Esophagus muscularis mucosa (tissue), 3 donors: Measurements from ENCODE around the gene PLAGL2.

Experiments used
- POLR2A ChIP-seq: fragments of 450-650 bp; IDR thresholded peaks from one replicate; pipeline ENCODE4 v1.6.1; 2017; ENCODE audit warnings: antibody characterized with exemption, moderate library complexity, mild to moderate bottlenecking, low read depth
- POLR2AphosphoS5 ChIP-seq, 2 donors: sonication (generic); formaldehyde crosslinking; IDR thresholded peaks; one replicate each; pipeline ENCODE4 v1.6.1; 2017; ENCODE audit warnings: antibody characterized with exemption in 2 of 2
- TF ChIP-seq, protein P1 (sequence below), 3 experiments: fragments of 200-600 bp in 2 of 3; fragments of 450-650 bp in 1 of 3; sonication (generic) in 2 of 3; IDR thresholded peaks; one replicate each; pipeline ENCODE4 v1.5.1; 2017 to 2019; ENCODE audit warnings: antibody characterized with exemption in 3 of 3, mild to moderate bottlenecking in 2 of 3, moderate library complexity in 1 of 3

DNA sequence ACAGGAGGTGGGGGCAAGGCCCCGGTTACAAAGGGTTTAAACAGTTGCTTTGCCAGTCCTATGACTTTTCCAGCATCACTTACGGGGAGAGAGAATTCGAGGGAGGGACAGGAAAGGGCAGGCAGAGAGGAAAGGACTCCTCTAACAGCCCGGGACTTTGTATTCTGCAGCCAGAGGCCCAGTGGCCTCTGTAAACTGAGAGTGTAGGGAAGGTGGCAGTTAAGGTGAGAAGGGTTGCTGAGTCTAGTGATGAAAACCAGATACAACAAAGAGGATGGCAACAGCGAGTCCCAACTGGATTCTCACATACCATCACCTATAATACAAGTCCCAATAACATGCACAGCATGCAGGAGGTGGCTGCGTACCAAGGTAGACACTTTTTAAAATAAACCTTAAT is 13.5 kb downstream of the PLAGL2 start:
- TF ChIP-seq, protein P1, sequence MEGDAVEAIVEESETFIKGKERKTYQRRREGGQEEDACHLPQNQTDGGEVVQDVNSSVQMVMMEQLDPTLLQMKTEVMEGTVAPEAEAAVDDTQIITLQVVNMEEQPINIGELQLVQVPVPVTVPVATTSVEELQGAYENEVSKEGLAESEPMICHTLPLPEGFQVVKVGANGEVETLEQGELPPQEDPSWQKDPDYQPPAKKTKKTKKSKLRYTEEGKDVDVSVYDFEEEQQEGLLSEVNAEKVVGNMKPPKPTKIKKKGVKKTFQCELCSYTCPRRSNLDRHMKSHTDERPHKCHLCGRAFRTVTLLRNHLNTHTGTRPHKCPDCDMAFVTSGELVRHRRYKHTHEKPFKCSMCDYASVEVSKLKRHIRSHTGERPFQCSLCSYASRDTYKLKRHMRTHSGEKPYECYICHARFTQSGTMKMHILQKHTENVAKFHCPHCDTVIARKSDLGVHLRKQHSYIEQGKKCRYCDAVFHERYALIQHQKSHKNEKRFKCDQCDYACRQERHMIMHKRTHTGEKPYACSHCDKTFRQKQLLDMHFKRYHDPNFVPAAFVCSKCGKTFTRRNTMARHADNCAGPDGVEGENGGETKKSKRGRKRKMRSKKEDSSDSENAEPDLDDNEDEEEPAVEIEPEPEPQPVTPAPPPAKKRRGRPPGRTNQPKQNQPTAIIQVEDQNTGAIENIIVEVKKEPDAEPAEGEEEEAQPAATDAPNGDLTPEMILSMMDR (IDR thresholded peaks at IDR 0.05), result no peak
- TF ChIP-seq POLR2AphosphoS5 (IDR thresholded peaks at IDR 0.05) (no peak), POLR2A (no peak)
